Measurements from ENCODE around the gene RPRD1A.
"Not testable (repeated sequence)": the region's sequence is repeated elsewhere in the genome, so short reads cannot be mapped to it uniquely, and the experiment has no call there.

Gene RPRD1A

DNA sequence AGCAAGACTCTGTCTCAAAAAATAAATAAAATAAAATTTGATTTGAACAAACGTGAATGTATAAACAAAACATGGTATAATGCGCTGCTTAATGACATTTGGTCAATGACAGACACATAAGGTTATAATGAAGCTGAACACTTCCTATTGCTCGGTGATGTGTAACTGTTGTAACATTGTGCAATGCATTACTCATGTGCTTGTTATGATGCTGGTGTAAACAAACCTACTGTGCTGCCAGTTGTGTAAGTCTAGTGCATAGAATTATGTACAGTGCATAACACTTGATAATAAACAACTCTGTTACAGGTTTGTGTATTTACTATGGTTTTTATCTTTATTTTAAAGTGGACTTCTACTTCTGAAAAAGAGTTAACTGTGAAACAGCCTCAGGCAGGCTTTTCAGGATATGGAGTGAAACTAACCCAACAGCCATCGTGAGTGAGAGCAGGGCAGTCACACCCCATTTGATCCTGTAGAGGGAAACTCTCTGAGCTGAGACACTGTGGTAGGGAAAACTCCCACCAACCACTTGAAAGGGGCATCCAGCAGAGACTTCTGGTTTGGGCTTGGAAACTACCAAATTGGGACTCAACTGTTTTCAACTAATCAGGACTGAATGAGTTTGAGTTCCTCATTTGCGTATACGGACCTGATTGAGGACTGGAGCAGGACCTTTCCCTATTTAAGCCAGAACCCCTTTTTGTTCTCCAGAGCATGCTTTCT, 8.7 kb upstream of the RPRD1A start:
- DNase-seq, result peak in 1 of 2 experiments; percentile 36

DNA sequence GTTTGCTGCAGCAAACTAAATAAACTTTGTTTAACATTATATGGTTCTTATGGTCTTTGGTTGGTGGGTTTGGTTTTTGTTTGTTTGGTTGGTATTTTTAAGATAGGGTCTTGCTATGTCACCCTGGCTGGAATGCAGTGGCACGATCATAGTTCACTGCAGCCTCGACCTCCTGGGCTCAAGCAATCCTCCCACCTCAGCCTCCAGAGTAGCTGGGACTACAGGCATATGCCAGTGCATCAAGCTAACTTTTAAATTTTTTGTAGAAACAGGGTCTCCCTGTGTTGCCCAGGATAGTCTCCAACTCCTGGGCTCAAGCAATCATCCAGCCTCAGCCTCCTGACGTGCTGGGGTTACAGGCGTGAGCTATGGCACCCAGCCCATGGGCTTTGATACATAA, 7.1 kb upstream of the RPRD1A start:
- DNase-seq, result no peak

DNA sequence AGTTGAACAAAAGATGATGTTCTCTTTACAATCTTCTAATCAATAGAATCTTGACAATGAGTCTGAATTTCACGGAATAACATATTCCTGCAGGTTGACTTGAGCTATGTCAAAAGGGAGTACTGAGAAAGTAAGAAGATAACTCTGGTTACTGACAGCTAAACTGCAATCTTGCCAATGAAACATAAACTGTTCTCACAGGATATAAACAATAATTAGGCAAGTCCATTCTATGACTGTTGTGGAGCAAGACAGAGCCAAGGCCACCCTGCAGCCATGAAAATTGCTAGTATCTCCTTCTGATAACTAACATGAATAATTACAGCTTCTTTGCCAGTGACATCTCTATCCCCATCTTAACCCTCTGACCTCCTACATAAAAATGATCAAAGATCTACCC, 6.3 kb upstream of the RPRD1A start:
- peak in 1 of 2 experiments; percentile 33 for DNase-seq

DNA sequence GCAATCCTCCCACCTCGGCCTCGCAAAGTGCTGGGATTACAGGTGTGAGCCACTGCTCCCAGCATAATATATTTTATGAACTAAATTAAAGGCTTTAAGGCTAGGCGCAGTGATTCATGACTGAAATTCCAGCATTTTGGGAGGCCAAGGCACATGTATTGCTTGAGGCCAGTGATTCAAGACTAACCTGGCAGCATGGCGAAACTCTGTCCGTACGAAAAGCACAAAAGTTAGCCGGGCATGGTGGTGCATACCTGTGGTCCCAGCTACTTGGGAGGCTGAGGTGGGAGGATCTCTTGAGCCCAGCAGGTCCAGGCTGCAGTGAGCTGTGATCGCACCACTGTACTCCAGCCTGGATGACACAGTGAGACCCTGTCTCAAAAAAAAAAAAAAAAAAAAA, 5.0 kb upstream of the RPRD1A start:
- not testable (repeated sequence) for DNase-seq

DNA sequence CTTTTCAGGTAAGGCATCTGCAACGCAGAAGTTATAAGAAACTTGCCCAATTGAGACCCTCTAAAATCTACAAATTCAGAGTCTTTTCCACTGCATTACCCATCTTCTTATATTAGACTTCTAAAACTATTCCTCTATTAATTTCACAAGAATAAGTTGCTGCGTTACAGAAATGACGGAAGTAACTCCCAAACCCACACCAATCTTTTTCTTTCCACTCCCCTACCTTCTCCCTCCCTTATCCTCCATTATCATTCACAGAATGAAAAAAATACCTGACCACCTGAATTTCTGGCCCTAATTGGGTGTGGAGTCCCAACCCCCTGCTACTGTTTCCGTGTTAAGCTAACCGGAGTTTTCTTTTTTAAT, 689 bp downstream of the RPRD1A start:
- no peak for DNase-seq

DNA sequence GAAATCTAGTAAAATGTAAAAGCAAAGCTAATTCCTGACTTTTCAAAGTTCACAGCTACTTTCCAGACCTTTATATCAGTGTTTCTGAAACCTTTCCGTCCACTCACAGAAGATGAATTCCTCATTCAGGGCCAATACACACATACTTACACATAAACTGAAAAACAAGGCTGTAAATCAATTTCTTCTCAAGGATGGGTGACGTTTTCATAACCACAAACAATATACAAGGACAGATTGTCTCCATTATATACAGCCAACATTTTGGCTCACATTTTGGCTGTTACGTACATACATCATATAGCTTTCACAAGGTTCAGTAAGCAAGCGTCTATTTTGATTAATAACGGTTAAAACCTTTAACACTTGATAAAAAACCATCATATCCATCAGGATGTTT, 1.4 kb downstream of the RPRD1A start:
- no peak for DNase-seq

DNA sequence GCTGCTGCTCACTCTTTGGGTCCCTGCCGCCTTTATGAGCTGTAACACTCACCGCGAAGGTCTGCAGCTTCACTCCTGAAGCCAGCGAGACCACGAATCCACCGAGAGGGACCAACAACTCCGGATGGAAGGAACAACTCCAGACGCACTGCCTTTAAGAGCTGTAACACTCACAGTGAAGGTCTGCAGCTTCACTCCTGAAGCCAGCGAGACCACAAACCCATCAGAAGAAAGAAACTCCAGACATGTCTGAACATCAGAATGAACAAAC, 2.6 kb downstream of the RPRD1A start:
- not testable (repeated sequence) for DNase-seq

DNA sequence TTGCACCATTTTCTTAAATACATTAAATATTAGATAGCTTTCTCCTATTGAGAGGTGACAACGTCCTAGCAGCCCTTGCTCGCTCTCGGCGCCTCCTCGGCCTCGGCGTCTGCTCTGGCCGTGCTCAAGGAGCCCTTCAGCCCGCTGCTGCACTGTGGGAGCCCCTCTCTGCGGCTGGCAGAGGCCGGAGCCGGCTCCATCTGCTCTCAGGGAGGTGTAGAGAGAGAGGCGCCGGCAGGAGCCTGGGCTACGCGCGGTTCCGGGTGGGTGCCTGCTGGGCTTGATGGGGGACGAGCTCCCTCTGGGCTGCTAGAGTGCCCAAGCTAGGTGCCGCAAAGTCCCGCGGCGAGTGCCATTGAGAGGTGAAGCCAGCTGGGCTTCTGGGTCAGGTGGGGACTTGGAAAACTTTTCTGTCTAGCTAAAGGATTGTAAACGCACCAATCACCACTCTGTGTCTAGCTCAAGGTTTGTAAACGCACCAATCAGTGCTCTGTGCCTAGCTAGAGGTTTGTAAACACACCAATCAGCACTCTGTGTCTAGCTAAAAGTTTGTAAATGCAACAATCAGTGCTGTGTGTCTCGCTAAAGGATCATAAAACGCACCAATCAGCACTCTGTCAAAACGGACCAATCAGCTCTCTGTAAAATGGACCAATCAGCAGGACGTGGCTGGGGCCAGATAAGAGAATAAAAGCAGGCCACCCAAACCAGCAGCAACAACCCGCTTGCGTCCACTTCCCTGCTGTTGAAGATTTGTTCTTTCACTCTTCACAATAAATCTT, 3.1 kb downstream of the RPRD1A start:
- no peak for DNase-seq

DNA sequence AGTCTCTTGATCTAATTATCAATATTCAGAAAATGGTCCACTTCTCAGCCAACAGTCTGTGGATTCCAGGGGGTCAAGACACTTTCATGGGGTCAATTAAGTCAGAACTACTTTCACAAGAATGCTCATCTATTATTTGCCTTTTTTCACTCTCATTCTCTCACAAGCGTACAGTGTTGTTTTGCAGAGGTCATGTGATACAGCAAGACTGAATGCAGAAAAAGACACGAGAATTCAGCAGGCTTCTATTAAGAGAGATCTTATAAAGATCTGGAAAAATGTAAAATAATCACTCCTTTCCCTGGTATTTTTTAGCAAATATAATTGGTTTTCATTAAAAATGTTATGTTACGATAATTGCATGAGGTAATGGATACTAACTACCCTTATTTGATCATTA, 8.7 kb downstream of the RPRD1A start:
- DNase-seq, result no peak

GRCh38 chr18:36051760-36052159, 15.6 kb downstream of the RPRD1A start:
- DNase-seq, result no peak

DNA sequence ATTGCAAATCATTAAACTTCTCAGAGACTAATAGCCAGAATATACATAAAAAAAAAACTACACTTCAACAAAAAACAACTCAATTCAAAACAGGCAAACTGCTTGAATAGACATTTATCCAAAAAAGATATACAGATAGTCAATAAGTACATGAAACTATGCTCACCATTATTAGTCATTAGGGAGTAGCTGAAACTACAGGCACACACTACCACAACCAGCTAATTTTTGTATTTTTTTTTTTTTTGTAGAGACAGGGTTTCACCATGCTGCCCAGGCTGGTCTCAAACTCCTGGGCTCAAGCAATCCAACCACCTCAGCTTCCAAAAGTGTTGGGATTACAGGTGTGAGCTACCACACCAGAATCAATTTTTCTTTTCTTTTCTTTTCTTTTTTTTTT, 16.9 kb downstream of the RPRD1A start:
- DNase-seq, result no peak

- no peak for DNase-seq
Observed at GRCh38 chr18:36047521-36047920, 19.8 kb downstream of the RPRD1A start.

GRCh38 chr18:36046898-36047297, 20.5 kb downstream of the RPRD1A start:
- no peak for DNase-seq

- DNase-seq, result no peak
Observed at GRCh38 chr18:36045241-36045991, 21.9 kb downstream of the RPRD1A start.

DNA sequence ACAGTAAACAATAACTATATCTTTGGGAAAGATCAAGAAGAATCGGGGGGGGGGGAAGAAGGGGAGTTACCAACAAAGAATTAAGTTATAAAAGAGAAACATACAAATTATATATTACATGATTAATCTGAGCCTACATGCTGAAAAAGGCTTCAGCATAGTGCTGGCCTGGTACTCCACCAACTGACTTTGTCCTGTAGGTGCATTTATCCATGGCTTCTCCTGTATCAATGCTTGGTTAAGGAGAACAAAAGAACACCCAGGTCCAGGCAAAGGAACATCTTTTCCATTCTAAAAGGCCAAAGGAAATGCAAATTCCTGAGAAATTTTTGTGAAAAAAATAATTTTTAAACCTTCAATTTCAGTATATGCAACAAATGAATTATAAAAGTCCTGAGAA, 24.2 kb downstream of the RPRD1A start:
- no peak for DNase-seq

DNA sequence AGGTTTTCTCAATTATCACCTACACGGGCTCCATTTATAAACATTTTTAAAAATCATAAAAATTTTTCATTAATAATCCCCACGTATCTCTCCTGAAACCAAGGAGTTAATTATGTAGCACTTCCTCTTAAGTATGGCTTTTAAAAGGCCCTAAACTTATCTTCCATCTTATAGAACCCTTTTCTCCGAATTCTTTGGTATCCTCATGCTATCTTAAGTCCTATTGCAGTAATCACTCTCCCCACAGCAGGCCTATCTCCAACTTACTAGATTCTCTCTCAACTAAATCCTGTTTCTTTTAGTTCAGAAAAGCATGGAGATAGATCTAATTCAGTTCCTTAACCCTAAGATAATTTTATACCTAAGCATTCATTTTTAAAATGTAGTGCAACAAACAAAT, 26.2 kb downstream of the RPRD1A start:
- DNase-seq, result no peak

- no peak for DNase-seq
Observed at GRCh38 chr18:36038102-36038663, 29.2 kb downstream of the RPRD1A start.

DNA sequence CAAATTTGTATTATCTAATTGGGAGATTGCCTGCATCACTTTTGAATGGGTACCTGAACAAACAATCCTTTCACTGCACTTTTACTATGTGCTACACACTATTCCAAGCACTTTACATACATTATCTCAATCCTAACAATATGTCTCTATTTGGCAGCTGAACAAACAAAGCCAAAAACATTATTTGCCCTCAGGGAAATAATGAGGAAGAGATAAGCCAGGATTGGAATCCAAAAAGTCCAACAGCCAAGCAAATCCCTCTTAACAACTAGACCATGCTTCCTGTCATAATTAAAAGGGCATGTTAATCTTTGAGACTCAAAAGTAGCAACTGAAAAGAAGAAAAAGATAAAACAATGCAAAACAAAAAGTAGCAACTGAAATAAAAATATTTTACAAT, 32.1 kb downstream of the RPRD1A start:
- peak; percentile 85 to 87 for DNase-seq

GRCh38 chr18:36034299-36034895, 33.0 kb downstream of the RPRD1A start:
- DNase-seq, result no peak

DNA sequence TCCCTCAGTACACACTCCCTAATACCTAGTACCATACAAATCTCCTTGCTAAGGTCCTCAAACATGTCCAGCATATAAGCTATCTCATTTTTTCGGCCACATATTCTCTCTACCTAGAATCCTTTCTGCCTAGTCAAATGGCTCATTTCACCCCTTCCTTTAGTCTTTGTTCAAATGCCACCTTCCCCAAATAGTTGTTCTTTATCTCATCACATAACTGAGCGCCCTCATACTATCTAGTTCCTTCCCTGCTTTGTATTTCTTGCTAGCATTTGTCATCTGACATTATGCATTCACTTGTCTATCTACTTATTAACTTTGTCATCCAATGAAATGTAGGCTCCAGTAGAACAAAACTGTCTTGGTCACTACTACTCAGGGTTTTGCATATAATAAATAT, 35.5 kb downstream of the RPRD1A start:
- DNase-seq, result no peak

DNA sequence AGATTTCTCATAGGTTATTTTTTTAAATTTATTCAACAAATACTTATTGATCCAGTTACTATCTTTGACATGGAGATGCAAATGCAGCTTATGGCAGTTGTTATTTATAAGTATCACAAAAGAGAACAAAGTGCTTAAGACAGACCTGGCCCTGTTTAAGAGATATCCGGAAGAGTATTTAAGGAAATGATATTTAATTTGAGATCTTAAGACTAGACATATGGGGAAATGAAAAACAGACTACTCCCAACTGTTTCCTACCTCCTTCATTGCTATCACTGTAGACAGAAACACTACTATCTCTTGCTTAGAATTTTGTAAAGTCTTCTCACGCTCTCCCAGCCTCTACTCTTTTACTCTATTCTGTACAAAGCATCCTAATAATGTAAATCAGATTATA, 36.0 kb downstream of the RPRD1A start:
- no peak for DNase-seq

DNA sequence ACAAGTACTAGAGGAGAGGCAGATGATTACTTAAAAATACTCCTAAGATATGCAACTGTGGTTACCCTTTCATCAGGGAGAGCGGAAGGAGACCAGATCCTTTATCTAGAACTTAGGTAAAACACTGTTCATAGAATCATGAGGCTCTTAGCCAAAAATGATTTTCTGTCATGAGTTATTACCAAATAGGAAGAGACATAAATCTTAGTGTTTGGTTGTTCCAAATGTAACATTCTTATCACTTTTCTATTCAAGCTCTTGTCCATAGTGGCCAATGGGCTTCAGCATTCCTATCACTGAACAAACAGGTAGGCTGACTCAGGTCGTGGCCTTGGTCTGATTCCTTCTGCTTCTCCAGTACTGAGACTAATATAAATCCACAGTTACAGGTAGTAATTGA, 38.5 kb downstream of the RPRD1A start:
- no peak for DNase-seq

DNA sequence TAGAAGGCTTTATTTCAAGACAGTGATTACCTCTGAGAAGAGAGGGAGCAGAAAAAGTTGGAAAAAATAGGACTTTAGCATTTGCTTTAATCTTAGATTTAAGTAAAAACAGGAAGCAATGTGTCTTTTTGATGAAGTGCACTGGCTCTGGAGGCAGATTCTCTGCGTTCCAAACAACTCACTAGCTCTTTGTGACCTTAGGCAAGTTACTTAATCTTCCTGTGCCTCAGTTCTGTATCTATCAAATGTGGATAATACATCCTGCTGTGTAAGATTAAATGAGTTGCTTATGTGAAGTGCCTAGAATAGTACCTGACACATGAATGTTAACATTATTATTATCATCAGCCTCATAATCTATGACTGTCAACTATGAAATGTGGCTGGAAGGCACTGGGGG, 42.3 kb downstream of the RPRD1A start:
- DNase-seq, result no peak
